GM18498 (cell line): Measurements from ENCODE around the gene PLA2G2E.
"Not testable (repeated sequence)": the region's sequence is repeated elsewhere in the genome, so short reads cannot be mapped to it uniquely, and the experiment has no call there.

Source experiments
- ATAC-seq: cut with Tn5 transposase; IDR thresholded peaks from one replicate; pipeline ENCODE4 v1.9.1; 2021; ENCODE audit warnings: mild to moderate bottlenecking, moderate library complexity; ENCODE audit not compliant: unreplicated experiment

The PLA2G2E gene

GRCh38 chr1:19885821-19886220, 37.6 kb downstream of the PLA2G2E start:
- no peak for ATAC-seq

GRCh38 chr1:19884312-19884711, 39.1 kb downstream of the PLA2G2E start:
- ATAC-seq, result no peak

GRCh38 chr1:19882111-19883071, 41.0 kb downstream of the PLA2G2E start, which contains the start of gene OTUD3:
OTUD3 (plus strand) TSS chr1:19882395; CDS start chr1:19882514, 119 bp downstream.
- ATAC-seq, result peak; percentile 95

DNA sequence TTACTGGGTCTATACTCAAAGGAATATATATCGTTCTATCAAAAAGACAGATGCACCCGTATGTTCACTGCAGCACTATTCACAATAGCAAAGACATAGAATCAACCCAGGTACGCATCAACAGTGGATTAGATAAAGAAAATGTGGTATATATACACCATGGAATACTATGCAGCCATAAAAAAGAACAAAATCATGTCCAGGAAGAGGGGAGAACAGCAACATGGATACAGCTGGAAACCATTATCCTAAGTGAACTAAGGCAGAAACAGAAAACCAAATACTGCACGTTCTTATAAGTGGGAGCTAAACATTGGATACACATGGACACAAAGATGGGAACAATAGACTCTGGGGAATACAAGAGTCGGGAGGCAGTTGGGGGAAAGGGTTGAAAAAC, 42.6 kb downstream of the PLA2G2E start:
- not testable (repeated sequence) for ATAC-seq

DNA sequence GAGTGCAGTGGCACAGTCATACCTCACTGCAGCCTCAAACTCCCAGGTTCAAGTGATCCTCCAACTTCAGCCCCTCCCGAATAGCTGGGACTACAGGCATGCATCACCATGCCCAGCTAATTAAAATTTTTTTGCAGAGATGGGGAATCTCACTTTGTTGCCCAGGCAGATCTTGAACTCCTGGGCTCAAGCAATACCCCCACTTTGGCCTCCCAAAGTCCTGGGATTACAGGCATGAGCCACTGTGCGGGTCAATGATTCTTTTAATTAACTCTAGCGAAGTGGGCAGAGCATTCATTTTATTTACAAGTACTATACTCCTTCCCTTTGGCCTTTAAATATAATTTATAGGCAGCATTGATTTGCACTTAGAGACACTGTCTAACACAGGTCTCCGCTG, 43.8 kb downstream of the PLA2G2E start:
- no peak for ATAC-seq

DNA sequence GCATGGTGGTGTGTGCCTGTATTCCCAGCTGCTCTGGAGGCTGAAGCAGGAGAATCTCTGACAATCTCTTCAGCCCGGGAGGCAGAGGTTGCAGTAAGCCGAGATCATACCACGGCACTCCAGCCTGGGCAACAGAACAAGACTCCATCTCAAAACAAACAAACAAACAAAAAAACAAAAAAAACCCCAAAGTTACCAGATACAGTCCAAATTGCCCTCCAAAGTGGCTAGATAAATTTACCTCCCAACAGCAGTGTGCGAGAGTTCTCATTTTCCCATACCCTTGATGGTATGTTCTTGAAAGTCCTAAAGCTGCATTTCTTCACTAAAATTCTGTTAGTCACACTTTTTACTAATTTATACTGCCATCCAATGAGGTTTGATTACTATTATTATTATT, 44.2 kb downstream of the PLA2G2E start:
- no peak for ATAC-seq

DNA sequence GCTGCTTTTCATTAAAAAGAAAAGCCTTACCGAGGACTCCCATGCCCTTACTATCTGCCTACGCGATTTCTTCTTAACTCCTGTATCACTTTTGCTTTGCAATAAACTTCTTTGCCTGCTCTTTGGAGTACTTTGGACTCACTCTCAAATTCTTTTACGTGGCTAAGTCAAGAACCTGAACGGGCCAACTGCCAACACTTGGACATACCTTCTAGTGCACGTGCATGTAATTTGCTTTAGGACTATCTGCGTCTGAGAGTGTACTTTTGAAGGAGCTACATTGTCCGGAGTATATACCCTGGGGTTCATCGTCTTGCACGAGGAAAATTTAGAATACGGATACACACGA, 44.8 kb downstream of the PLA2G2E start:
- ATAC-seq, result no peak

DNA sequence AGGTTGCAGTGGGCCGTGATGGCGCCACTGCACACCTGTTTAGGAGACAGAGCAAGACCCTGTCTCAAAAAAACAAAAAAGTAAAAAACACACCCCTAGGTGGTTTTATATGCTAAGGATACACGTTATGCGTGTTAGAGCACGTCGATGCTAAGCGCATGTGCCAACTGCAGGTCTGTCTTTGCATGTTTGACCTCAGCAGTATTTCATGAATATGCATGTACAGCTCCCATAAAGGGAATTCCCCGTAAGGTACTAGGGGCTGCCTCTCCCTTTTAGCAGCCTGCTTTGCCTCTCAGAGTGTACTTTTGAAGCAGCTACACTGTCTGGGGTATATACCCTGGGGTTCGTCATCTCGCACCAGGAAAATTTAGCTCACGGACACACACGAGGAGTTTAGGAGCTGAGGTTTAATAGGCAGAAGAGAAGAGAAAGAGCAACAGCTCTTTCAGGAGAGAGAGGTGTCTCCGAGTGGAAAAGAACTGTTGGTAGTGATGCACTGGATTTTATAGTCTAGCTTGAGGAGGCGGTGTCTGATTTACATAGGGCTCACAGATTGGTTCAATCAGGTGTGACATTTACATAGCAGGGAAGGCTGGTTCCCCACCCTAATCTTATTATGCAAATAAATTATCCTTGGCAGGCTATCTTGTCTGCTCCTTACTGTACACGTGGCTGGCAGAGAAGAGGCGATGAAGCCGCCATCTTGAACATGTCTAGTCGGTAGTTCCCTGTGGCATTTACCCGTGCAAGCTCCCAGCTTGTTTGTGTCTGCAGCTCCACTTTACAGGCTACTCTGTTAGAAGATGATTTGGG, 45.4 kb downstream of the PLA2G2E start:
- no peak for ATAC-seq

GRCh38 chr1:19877181-19877750, 46.2 kb downstream of the PLA2G2E start:
- no peak for ATAC-seq

DNA sequence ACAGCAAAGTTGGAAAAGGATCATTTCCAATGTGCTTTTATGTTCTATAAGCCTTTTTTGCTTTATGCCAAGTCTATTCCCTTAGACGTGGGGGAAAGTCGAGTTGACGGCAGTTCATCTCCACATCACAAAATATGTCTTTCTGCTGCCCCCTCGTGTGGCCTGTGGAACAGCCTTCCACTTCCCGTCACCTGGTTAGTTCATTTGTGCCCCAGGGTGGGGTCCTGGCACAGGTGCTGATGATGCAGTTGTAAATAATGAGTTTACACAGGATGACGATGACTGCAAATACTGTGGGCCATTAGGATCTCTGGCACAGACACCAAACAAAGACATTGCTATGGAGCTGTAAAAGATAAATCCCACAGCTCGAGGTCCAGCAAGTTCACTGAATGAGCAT, 51.2 kb downstream of the PLA2G2E start:
- no peak for ATAC-seq
